Measurements from ENCODE around the gene SLC24A3. TPM values are rescaled to one million over a fixed set of nuclear protein-coding genes. Genes with fewer than 3 reads are reported as not detected.

SLC24A3 gene
- total and polyA plus RNA-seq, 2 of the 13 experiments (the other 11 are each of a cell fraction or from before 2014, with no cell fraction given) = not detected

DNA sequence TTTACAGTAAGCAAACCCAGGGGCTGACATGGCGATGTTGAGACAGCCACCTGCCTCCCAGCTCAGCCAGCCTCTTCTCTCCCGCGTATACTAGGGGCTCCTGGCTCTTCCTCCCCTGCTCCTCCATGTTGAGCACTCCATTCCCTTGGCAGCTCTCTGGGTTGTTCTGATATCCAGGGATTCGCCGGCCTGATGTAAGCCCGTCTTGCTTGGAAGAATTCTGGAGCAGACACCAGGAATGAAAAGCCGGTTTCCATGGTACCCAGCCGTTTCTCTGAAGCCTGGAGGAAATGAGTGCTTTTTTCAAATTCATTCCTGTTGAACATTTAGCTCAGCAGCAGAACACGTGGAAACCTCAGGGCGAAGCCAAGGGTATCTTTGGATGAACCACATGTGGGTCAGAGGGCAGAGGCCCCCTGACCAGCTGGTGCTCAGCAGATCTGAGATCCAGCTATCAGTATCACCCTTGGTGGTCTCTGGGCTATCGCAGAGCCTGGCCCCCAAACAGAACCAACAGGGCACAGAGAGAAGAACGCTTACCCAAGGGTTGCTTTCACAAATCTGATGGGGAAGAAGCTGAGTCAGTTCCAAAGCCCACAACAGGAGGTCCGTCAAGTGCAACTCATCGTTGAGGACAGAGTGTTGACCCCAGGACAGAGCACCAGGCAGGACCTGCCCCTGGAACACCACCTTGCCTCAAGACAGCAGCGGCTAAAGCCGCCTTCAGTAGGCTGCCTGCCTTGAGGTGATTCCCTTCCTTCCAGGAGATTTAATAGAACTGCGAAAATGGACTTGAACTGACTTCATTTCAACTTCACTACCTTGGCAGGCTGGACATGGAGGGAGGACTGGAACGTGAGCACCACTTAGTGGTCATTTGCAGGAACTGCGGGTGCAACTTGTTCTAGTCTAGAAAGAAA is 449.5 kb downstream of the SLC24A3 start (continued):
- no peak for TF ChIP-seq GLMP (CRISPR knock-in tag; IDR thresholded peaks at IDR 0.05; ENCODE audit: borderline replicate concordance)
- TF ChIP-seq, protein P1, sequence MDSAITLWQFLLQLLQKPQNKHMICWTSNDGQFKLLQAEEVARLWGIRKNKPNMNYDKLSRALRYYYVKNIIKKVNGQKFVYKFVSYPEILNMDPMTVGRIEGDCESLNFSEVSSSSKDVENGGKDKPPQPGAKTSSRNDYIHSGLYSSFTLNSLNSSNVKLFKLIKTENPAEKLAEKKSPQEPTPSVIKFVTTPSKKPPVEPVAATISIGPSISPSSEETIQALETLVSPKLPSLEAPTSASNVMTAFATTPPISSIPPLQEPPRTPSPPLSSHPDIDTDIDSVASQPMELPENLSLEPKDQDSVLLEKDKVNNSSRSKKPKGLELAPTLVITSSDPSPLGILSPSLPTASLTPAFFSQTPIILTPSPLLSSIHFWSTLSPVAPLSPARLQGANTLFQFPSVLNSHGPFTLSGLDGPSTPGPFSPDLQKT (CRISPR knock-in tag; IDR thresholded peaks at IDR 0.05; ENCODE audit: borderline replicate concordance) = no peak
- no peak for TF ChIP-seq ZFP36L2 (CRISPR knock-in tag; IDR thresholded peaks at IDR 0.05)
- TF ChIP-seq ZKSCAN5 (CRISPR knock-in tag; IDR thresholded peaks at IDR 0.05) = no peak
- TF ChIP-seq PHF20 (CRISPR knock-in tag; IDR thresholded peaks at IDR 0.05) = no peak
- no peak for TF ChIP-seq ZNF510 (CRISPR knock-in tag; IDR thresholded peaks at IDR 0.05; ENCODE audit: low read depth)
- TF ChIP-seq PRDM10 (CRISPR knock-in tag; IDR thresholded peaks at IDR 0.05; ENCODE audit: low read depth) = 0 out of 2 replicates have a peak, but pooled peaks have one; percentile 22
- TF ChIP-seq DPF2 (CRISPR knock-in tag; IDR thresholded peaks at IDR 0.05; ENCODE audit: borderline replicate concordance, low read depth) = no peak
- TF ChIP-seq, protein P2, sequence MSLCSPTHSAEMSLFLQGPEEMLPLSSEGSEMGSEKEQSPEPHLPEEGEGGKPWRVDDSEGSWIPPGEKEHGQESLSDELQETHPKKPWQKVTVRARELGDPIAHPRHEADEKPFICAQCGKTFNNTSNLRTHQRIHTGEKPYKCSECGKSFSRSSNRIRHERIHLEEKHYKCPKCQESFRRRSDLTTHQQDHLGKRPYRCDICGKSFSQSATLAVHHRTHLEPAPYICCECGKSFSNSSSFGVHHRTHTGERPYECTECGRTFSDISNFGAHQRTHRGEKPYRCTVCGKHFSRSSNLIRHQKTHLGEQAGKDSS (CRISPR knock-in tag; IDR thresholded peaks at IDR 0.05; ENCODE audit: borderline replicate concordance, low read depth) = peak; percentile 73; the same call in 1 of the 2 replicates
- TF ChIP-seq ZNF468 (CRISPR knock-in tag; IDR thresholded peaks at IDR 0.05) = 0 out of 2 replicates have a peak, but pooled peaks have one; percentile 36
- TF ChIP-seq ZNF660 (CRISPR knock-in tag; IDR thresholded peaks at IDR 0.05; ENCODE audit: borderline replicate concordance, low read depth) = no peak
- TF ChIP-seq U2AF2 (IDR thresholded peaks at IDR 0.05; ENCODE audit: low read depth, low read length) = no peak
- TF ChIP-seq GABPB1 (CRISPR knock-in tag; IDR thresholded peaks at IDR 0.05) = no peak; the same call in 1 of the 2 replicates
- no peak for TF ChIP-seq ZNF253 (CRISPR knock-in tag; IDR thresholded peaks at IDR 0.05; ENCODE audit: borderline replicate concordance)
- no peak for TF ChIP-seq CHD4 (IDR thresholded peaks at IDR 0.05; ENCODE audit: borderline replicate concordance, low read length)
- peak; percentile 82; the same call in 1 of the 2 replicates for TF ChIP-seq ZNF772 (CRISPR knock-in tag; IDR thresholded peaks at IDR 0.05)
- no peak for TF ChIP-seq PHF21A (CRISPR knock-in tag; IDR thresholded peaks at IDR 0.05)
- no peak for TF ChIP-seq BCLAF1 (IDR thresholded peaks at IDR 0.05)
